ENCODE measurements around the gene RELN.

The RELN gene

DNA sequence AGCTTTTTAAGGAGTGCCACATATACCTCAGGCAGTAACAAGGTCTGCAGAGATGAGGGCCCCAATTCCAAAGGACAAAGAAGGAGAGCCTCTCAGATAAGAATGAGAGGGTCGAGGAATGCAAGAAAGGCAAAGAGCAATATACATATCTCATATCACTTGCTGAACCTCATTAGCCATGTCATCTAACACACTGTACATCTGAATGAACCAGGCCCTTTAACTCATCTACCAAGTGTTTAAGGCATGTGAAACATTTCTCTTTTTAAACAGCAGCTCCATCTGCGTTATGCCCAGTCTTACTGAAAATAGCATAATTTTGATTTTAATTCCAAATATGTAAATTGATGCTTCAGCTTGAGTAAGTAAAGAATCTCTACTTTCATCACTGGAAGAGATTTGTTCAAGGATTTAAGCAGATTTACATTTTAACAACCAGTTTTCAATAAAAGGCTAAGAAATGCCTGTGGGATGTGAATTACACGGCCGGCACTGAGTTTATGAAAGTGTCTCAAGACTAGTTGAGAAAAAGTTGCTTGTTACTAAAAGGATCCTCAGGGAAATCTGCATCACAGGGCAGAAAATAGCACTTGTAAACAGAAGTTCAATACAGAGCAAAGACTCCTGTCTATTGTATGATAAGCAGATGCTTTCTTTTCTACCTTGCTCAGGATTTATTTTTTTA is 419.7 kb downstream of the RELN start:
- Histone ChIP-seq H3K27ac (ENCODE audit: low read length) (no peak overlapping the region), H3K9me3 (ENCODE audit: control insufficient read depth, low read depth, low read length) (no peaks in the 10 kb centered on the region), H3K36me3 (ENCODE audit: control insufficient read depth, low read depth, low read length) (no peaks in the 10 kb centered on the region), H3K9ac (ENCODE audit: low read length) (no peak overlapping the region), H3K27me3 (ENCODE audit: control insufficient read depth, insufficient read depth, low read length) (no peaks in the 10 kb centered on the region), H3K4me3 (ENCODE audit: low read length) (no peak overlapping the region), H3K4me1 (ENCODE audit: control insufficient read depth, low read depth, low read length) (no peaks in the 10 kb centered on the region)

DNA sequence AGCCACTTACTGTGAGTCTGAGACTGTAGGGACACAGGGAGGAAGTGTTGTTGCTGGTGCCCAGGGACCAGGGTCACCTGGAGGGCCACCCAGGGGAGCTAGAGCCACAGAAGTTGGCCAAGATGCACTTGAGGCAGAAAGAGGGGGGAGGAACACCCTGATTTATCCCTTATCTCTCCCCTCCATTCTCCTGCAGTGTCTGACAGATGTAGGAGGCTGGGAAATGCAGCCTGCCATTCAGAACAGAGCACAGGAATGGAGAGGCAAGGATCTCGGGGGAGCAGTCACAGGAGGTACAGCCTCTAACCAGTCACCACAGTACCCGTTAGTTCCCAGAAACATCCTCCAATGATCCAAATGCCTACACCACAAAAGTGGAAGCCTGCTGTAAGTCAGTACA is 425.0 kb downstream of the RELN start:
- no peaks in the 10 kb centered on the region for H3K36me3 ChIP-seq (ENCODE audit: control insufficient read depth, low read depth, low read length)
- H3K9me3 ChIP-seq (ENCODE audit: control insufficient read depth, low read depth, low read length), result no peaks in the 10 kb centered on the region
- H3K4me1 ChIP-seq (ENCODE audit: control insufficient read depth, low read depth, low read length), result no peaks in the 10 kb centered on the region
- no peak overlapping the region for H3K4me3 ChIP-seq (ENCODE audit: low read length)
- H3K27me3 ChIP-seq (ENCODE audit: control insufficient read depth, insufficient read depth, low read length), result no peaks in the 10 kb centered on the region
- no peak overlapping the region for H3K27ac ChIP-seq (ENCODE audit: low read length)
- no peak overlapping the region for H3K9ac ChIP-seq (ENCODE audit: low read length)

DNA sequence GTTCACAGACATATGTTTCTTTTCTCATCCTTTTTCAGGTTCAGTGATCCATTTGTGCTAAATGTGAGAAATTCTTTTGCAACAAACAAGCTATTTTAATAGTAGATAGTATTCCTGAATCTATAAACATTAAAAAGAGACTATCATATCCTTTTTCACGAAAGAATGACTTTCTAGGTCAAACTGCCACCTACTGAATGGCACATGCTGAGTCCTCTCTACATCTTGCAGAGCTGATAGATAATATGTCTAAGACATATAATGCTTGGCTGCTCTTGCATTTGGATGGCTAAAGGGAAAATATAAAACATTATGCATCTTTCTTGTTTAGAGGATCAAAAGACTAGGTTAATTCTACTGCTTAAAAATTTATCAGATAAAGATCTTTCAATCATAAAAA is 429.3 kb downstream of the RELN start:
- H3K9me3 ChIP-seq (ENCODE audit: control insufficient read depth, low read depth, low read length), result no peaks in the 10 kb centered on the region
- H3K27ac ChIP-seq (ENCODE audit: low read length), result no peak overlapping the region
- H3K36me3 ChIP-seq (ENCODE audit: control insufficient read depth, low read depth, low read length), result no peaks in the 10 kb centered on the region
- H3K4me3 ChIP-seq (ENCODE audit: low read length), result no peak overlapping the region
- H3K27me3 ChIP-seq (ENCODE audit: control insufficient read depth, insufficient read depth, low read length), result no peaks in the 10 kb centered on the region
- H3K4me1 ChIP-seq (ENCODE audit: control insufficient read depth, low read depth, low read length), result no peaks in the 10 kb centered on the region
- no peak overlapping the region for H3K9ac ChIP-seq (ENCODE audit: low read length)

DNA sequence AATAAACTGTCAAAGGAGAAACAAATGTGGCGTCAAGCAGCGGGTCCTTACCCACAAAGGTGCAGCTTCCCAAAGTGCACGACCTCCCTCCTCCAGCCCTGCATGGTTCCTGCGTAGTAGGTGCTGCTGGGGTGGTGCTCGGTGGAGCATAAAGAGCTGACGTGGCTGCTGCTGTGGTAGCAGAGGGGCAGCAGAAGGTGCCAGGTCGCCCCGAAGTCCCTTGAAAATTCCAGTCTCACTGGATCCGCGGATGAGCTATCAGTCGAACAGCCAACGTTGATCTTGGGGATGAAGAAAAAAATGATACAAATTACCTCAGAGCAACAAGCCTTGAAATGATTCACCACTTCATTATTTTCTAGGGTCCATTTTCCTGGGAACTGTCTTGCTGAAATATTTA is 438.4 kb downstream of the RELN start:
- no peaks in the 10 kb centered on the region for H3K36me3 ChIP-seq (ENCODE audit: control insufficient read depth, low read depth, low read length)
- H3K9ac ChIP-seq (ENCODE audit: low read length), result no peak overlapping the region
- no peaks in the 10 kb centered on the region for H3K9me3 ChIP-seq (ENCODE audit: control insufficient read depth, low read depth, low read length)
- no peaks in the 10 kb centered on the region for H3K27me3 ChIP-seq (ENCODE audit: control insufficient read depth, insufficient read depth, low read length)
- H3K4me3 ChIP-seq (ENCODE audit: low read length), result no peak overlapping the region
- no peaks in the 10 kb centered on the region for H3K4me1 ChIP-seq (ENCODE audit: control insufficient read depth, low read depth, low read length)
- H3K27ac ChIP-seq (ENCODE audit: low read length), result no peak overlapping the region

DNA sequence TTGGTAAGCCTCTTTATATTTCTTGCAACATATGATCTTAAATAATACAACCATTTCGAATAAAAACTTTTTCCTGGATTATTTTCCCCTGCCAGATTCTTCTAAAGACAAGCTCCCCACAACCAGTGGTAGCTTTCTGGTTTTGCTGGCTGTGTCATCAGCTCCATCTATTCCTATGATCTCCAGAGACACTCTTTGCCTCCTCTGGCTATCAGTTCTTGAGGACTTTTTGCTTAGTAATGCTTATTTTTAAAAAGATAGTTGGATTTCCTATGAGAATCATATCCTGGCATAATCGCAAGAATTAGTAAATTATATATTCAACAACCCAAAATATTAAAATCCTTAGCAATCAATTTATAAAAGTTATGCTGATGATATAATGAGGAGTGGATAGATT is 439.7 kb downstream of the RELN start:
- H3K4me1 ChIP-seq (ENCODE audit: control insufficient read depth, low read depth, low read length), result no peaks in the 10 kb centered on the region
- no peak overlapping the region for H3K9ac ChIP-seq (ENCODE audit: low read length)
- H3K36me3 ChIP-seq (ENCODE audit: control insufficient read depth, low read depth, low read length), result no peaks in the 10 kb centered on the region
- H3K9me3 ChIP-seq (ENCODE audit: control insufficient read depth, low read depth, low read length), result no peaks in the 10 kb centered on the region
- no peak overlapping the region for H3K27ac ChIP-seq (ENCODE audit: low read length)
- H3K4me3 ChIP-seq (ENCODE audit: low read length), result no peak overlapping the region
- H3K27me3 ChIP-seq (ENCODE audit: control insufficient read depth, insufficient read depth, low read length), result no peaks in the 10 kb centered on the region

DNA sequence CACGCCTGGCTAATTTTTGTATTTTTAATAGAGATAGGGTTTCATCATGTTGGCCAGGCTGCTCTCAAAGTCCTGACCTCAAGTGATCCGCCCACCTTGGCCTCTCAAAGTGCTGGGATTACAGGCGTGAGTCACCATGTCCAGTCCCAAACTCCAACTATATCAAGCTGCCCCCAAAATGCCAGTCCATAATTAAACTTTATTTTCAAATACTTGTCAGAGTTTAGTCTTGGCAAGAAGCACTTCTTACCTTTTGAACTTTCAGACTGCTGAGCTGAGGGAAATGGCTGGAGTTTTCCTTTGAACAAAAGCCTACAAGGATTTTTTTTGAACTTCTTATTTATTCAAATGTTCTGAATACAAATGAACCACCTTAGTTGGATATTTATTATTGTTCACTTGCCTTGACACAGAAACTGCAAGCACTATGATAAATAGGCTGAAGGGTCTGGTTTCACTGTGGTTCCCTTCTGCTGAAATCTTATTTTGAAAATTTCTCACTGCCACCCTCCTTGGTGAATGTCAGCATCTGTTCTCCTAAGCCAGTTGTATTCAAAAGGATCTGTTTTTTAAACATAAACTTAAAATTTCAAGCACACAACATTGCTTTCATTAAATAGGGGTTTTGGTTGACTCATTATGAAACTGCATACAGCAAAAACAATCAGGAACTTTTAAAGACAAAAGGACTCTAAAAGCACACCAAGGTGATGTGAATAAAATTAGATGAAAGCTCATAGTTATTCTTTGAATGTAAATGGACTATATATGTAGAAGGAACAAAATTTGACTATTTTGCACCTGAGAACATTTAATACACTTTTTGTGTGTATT is 441.8 kb downstream of the RELN start:
- no peaks in the 10 kb centered on the region for H3K4me1 ChIP-seq (ENCODE audit: control insufficient read depth, low read depth, low read length)
- no peaks in the 10 kb centered on the region for H3K36me3 ChIP-seq (ENCODE audit: control insufficient read depth, low read depth, low read length)
- no peaks in the 10 kb centered on the region for H3K27me3 ChIP-seq (ENCODE audit: control insufficient read depth, insufficient read depth, low read length)
- no peak overlapping the region for H3K4me3 ChIP-seq (ENCODE audit: low read length)
- H3K9ac ChIP-seq (ENCODE audit: low read length), result no peak overlapping the region
- no peaks in the 10 kb centered on the region for H3K9me3 ChIP-seq (ENCODE audit: control insufficient read depth, low read depth, low read length)
- no peak overlapping the region for H3K27ac ChIP-seq (ENCODE audit: low read length)

DNA sequence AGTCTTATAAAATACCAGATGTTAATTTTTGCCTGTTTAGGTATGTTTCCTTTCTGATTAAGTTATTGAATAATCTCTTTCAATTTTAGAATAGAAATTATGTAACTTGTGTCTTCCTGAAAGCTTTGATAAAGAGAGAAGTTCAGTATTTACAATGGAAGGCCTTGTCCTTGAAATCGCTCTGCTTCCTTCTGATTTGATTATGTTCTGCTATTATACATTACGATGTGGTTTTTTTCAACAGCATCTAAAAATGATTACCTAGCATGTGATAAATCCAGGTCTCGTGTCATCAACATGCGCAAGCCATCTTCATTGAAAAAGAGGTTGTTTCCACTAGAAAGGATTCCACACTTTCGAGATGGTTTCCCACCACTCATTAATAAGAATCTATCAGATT is 447.0 kb downstream of the RELN start:
- Histone ChIP-seq H3K27me3 (ENCODE audit: control insufficient read depth, insufficient read depth, low read length) (no peaks in the 10 kb centered on the region), H3K9me3 (ENCODE audit: control insufficient read depth, low read depth, low read length) (no peaks in the 10 kb centered on the region), H3K9ac (ENCODE audit: low read length) (no peak overlapping the region), H3K4me3 (ENCODE audit: low read length) (no peak overlapping the region), H3K36me3 (ENCODE audit: control insufficient read depth, low read depth, low read length) (no peaks in the 10 kb centered on the region), H3K4me1 (ENCODE audit: control insufficient read depth, low read depth, low read length) (no peaks in the 10 kb centered on the region), H3K27ac (ENCODE audit: low read length) (no peak overlapping the region)

DNA sequence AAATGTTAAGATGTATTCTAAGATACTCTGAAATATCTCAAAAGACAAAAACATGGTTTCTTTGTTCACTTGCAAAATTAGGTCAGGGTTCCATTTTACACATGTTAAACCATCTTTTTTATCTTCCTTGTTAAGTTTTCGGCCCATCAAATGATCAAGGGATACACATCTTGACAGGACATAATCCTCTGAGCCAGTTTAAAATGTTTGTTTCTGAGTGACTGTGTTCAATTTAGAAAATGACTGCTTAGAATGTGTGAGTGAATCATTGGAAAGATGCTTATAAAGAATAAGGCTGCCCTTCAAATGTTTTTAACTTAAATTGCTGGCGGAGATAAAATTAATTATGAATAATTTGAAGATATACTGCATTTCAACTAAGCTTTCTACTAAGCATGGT is 447.5 kb downstream of the RELN start:
- no peak overlapping the region for H3K9ac ChIP-seq (ENCODE audit: low read length)
- H3K4me1 ChIP-seq (ENCODE audit: control insufficient read depth, low read depth, low read length), result no peaks in the 10 kb centered on the region
- H3K4me3 ChIP-seq (ENCODE audit: low read length), result no peak overlapping the region
- H3K9me3 ChIP-seq (ENCODE audit: control insufficient read depth, low read depth, low read length), result no peaks in the 10 kb centered on the region
- H3K27ac ChIP-seq (ENCODE audit: low read length), result no peak overlapping the region
- no peaks in the 10 kb centered on the region for H3K27me3 ChIP-seq (ENCODE audit: control insufficient read depth, insufficient read depth, low read length)
- no peaks in the 10 kb centered on the region for H3K36me3 ChIP-seq (ENCODE audit: control insufficient read depth, low read depth, low read length)

DNA sequence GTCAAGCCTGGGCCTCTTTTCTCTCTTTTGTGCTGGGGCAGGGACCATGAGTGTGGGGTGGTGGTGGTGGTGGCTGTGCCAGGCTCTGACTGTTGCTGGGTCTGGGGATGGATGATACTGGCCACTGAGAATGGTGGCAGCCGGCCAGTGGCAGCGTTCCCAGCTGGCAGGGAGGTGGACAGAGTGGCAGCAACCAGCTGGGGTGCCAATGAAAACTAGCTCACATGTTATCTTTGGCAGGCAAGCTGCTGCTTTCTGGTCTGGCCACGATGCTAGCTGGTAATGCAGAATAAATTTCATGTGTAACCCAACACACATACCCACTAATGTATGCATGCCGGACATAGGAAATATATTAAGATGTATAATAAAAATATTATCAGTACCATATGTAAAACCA is 448.4 kb downstream of the RELN start:
- Histone ChIP-seq H3K36me3 (ENCODE audit: control insufficient read depth, low read depth, low read length) (no peaks in the 10 kb centered on the region), H3K9me3 (ENCODE audit: control insufficient read depth, low read depth, low read length) (no peaks in the 10 kb centered on the region), H3K27ac (ENCODE audit: low read length) (no peak overlapping the region), H3K9ac (ENCODE audit: low read length) (no peak overlapping the region), H3K4me1 (ENCODE audit: control insufficient read depth, low read depth, low read length) (no peaks in the 10 kb centered on the region), H3K4me3 (ENCODE audit: low read length) (no peak overlapping the region), H3K27me3 (ENCODE audit: control insufficient read depth, insufficient read depth, low read length) (no peaks in the 10 kb centered on the region)

DNA sequence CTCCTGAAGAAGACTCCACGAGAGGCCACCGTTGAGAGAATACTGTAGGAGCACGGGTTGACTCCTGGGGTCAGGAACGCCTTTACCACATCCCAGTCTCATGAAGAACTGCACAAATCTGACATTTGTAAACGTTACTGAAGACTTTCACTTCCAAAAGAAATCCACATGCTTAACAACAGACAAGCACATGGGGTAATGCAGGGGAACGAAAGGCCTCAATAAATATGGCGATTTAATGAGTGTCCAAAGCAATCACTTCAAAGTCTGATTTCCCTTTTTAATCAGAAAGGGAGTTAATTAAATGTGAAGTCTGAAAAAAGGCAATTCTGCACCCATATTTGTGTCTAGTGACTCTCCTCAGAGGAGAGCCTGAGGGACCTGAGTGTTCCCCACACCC is 449.1 kb downstream of the RELN start:
- no peak overlapping the region for H3K27ac ChIP-seq (ENCODE audit: low read length)
- no peak overlapping the region for H3K4me3 ChIP-seq (ENCODE audit: low read length)
- no peaks in the 10 kb centered on the region for H3K4me1 ChIP-seq (ENCODE audit: control insufficient read depth, low read depth, low read length)
- H3K9me3 ChIP-seq (ENCODE audit: control insufficient read depth, low read depth, low read length), result no peaks in the 10 kb centered on the region
- no peak overlapping the region for H3K9ac ChIP-seq (ENCODE audit: low read length)
- no peaks in the 10 kb centered on the region for H3K27me3 ChIP-seq (ENCODE audit: control insufficient read depth, insufficient read depth, low read length)
- no peaks in the 10 kb centered on the region for H3K36me3 ChIP-seq (ENCODE audit: control insufficient read depth, low read depth, low read length)

DNA sequence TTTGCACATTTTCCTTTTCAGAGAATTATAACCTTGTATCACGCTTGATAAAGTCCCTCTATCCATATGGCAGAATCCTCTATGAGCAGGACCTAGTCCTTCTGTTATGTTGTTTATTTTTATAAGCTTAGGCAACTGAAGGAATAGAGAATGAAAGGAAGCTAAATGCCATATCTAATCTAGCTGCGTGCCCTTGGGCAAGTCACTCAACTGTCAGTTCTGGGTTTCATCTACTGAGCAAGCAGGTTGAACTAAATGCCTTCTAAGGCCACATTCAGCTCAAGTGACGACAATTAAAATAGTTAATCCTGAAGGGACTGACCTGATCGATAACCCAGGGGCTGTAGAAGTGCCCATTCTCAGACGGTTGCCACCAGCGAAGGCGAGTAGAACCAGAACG is 449.6 kb downstream of the RELN start:
- H3K9ac ChIP-seq (ENCODE audit: low read length), result no peak overlapping the region
- H3K4me1 ChIP-seq (ENCODE audit: control insufficient read depth, low read depth, low read length), result no peaks in the 10 kb centered on the region
- no peak overlapping the region for H3K4me3 ChIP-seq (ENCODE audit: low read length)
- no peaks in the 10 kb centered on the region for H3K27me3 ChIP-seq (ENCODE audit: control insufficient read depth, insufficient read depth, low read length)
- no peak overlapping the region for H3K27ac ChIP-seq (ENCODE audit: low read length)
- no peaks in the 10 kb centered on the region for H3K9me3 ChIP-seq (ENCODE audit: control insufficient read depth, low read depth, low read length)
- no peaks in the 10 kb centered on the region for H3K36me3 ChIP-seq (ENCODE audit: control insufficient read depth, low read depth, low read length)

Measured in iPS-18a (cell line).